Measurements from ENCODE around the gene RAB25.

DNA sequence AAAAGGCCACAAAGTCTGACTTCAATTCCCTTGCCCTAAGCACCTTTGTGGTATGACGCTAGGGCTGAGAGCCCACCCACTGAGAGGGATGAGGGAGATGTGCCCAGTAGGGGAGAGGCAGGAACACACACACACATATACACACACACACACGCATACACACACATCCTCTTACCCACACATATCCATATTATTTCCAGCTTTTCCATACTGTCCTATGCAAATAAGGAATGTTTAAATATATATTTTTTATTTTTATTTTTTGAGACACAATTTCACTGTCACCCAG is 3.0 kb downstream of the RAB25 start:
- TF ChIP-seq POLR2A (IDR thresholded peaks at IDR 0.05; ENCODE audit: low read length) (no peak), GATA1 (IDR thresholded peaks at IDR 0.05; ENCODE audit: low read depth, low read length) (no peak)
